Kidney tubule cell (primary cell): Measurements from ENCODE around the gene VWC2L.

ENCODE experiments used
- DNase-seq: peaks from one replicate; pipeline ENCODE4 v3.0.0-alpha.2; 2018; ENCODE audit warnings: low spot score

VWC2L gene

GRCh38 chr2:214593727-214594126 is 182.9 kb downstream of the VWC2L start:
- DNase-seq = peak; percentile 95

DNA sequence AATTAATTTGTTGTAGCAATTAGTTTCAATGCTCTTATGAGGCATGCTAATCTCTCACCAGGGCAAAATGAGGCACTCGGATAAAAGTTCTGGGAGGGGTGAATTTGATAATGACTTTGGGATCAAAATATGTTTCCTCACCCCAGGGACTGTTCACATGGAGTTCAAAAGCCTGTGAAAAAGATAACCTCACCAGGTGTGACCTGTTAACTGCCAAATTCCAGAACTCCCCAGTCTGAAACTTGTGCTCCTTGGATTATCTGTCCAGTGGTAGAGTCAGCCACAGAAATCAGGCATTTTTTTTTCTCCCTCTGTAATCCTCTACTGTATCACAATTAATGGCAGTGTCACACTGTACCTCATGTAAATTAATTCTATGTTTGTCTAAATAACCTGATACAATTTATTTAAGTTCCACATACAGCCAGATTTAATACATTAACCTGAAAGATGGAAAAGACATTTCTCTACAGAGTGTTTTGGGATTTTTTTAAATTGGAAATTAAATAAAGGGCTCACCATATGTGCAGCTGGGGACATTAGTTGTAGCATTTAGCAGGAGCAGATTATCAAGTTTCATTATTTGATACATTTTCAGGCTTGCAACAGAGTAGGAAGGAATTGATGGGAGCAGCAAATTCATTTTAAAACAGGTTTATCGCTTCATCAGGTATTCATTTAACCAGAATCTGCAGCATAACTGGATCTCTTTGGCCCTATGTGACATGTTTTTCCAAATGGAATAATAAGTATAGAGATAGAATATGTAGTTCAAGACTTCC is 191.2 kb downstream of the VWC2L start:
- no peak for DNase-seq

DNA sequence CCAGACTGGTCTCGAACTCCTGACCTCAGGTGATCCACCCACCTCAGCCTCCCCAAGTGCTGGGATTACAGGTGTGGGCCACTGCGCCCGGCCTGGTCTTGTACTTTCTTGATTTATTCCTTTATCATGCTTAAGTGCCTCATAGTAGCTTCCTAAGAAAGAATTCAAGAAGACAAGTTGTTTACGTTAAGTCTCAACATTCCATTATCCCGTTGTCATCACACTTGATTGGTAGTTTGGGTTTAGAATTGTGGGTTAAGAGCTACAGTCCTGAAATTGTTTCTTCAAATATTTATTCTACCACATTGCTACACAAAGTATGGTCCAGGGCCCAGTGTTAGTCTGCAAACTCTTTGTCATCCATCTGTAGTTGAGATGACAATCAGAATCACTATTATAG is 194.0 kb downstream of the VWC2L start:
- DNase-seq = peak; percentile 19

DNA sequence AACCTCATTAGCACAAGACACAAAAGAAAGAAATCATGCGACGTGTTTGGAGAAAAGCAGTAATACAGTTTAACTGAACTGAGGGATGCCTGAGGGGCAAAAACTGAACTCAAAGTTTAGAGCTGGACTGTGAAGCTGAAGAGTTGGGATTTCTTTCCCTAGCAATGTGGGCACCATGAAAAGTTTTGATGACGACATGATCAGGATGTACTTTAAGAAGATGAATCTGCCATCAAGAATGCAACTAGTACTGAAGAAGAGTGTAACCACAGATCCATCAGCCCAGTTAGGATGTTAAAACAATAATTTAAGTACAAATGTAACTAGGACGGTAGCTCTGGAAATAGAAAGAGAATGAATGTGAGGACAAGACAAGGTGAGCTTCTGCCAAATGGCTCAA is 196.2 kb downstream of the VWC2L start:
- no peak for DNase-seq

DNA sequence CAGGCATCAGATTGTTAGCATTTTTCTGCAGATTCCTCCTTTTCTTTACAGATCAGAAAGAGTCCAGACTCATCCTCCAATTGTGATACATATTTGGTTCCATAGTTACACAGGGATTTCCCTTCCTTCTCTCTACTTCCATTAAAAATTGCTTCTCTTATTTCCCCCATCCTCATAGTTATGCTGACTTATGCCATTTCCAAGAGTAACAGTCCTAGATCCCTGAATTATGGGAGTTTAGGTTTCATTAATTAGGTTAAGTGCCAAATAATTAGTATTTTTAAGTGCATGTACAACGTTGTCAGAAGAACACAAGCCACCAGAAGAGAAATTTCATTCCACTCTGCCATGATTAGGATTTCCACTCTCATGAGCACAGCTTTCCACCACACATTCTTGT is 200.2 kb downstream of the VWC2L start:
- DNase-seq = no peak

DNA sequence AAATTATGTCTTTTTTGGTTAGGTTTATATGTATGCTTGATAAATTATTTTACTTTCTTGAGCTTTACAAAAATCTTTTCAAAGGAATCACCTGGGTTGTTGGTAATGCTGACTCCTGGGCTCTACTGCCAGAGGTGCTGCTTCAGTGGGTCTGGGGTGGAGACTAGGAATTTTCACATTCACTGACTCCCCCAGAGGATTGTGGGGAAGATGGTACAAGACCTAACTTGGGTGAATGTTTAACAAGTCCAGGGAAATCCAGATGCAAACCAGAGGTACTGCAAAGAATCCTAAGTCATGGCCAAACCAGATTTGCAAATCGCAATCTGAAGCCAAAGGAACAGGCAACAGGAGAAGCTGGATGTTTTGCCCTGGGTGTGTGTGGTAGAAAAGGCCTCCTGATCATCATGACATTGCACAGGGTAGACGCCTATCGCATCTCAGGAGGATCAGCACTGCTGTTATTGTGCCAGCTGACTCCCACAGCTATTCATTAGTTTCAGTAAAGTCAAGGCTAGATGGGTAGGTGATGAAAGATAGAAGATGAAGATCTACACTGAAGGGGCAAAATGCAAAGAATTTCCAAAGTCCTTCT is 213.4 kb downstream of the VWC2L start:
- no peak for DNase-seq

- no peak for DNase-seq
Observed at GRCh38 chr2:214628091-214628490, 217.2 kb downstream of the VWC2L start.
